Spleen (tissue), 11 donors: ENCODE data around the gene IDI2. TPM values are rescaled to one million over a fixed set of nuclear protein-coding genes. Genes with fewer than 3 reads are reported as not detected.

Experiments
- DNase-seq: peaks from one replicate; pipeline ENCODE4 v3.0.0-alpha.2; 2020
- H3K27ac ChIP-seq, 8 donors: fragments of 200-600 bp; sonication (generic) in 7 of 8; 1 replicate in 4 of 8; 2 replicates in 4 of 8; pipeline versions ENCODE4 v1.5.0 to v1.8.0; 2016 to 2021; ENCODE audit warnings: inconsistent platforms in 4 of 8, mild to moderate bottlenecking in 4 of 8, moderate library complexity in 1 of 8
- H3K27me3 ChIP-seq, 7 donors: fragments of 200-600 bp; sonication (generic) in 6 of 7; replicated peaks in 1 of 7; 1 replicate in 4 of 7; 2 replicates in 3 of 7; pipeline versions ENCODE4 v1.5.0 to v1.8.0; 2016 to 2021; ENCODE audit warnings: inconsistent platforms in 3 of 7, mild to moderate bottlenecking in 1 of 7
- H3K36me3 ChIP-seq, 6 donors: fragments of 200-600 bp; sonication (generic) in 5 of 6; 1 replicate in 4 of 6; 2 replicates in 2 of 6; pipeline versions ENCODE4 v1.5.0 to v1.8.0; 2016 to 2021; ENCODE audit warnings: inconsistent platforms in 2 of 6
- H3K4me1 ChIP-seq, 6 donors: fragments of 200-600 bp; sonication (generic) in 5 of 6; 1 replicate in 3 of 6; 2 replicates in 3 of 6; pipeline versions ENCODE4 v1.5.0 to v1.8.0; 2016 to 2021; ENCODE audit warnings: inconsistent platforms in 3 of 6
- H3K4me3 ChIP-seq, 8 donors: fragments of 200-600 bp; sonication (generic) in 7 of 8; 1 replicate in 4 of 8; 2 replicates in 4 of 8; pipeline versions ENCODE4 v1.5.0 to v1.8.0; 2016 to 2021; ENCODE audit warnings: inconsistent platforms in 4 of 8, mild to moderate bottlenecking in 4 of 8, moderate library complexity in 2 of 8
- H3K9me3 ChIP-seq, 8 donors: fragments of 200-600 bp; sonication (generic) in 7 of 8; 1 replicate in 4 of 8; 2 replicates in 4 of 8; pipeline versions ENCODE4 v1.5.0 to v1.8.0; 2016 to 2021; ENCODE audit warnings: inconsistent platforms in 4 of 8
- POLR2A ChIP-seq, 3 donors: fragments of 450-650 bp; IDR thresholded peaks; one replicate each; pipeline ENCODE4 v1.5.1; 2017; ENCODE audit warnings: antibody characterized with exemption in 3 of 3, mild to moderate bottlenecking in 1 of 3
- POLR2AphosphoS5 ChIP-seq, 3 donors: sonication (generic); formaldehyde crosslinking; IDR thresholded peaks; one replicate each; pipeline ENCODE4 v1.5.1; 2017; ENCODE audit warnings: antibody characterized with exemption in 3 of 3
- WGBS, 5 donors: extraction: QIAGEN DNeasy Blood & Tissue Kit in 3 of 5; methylation state at CpG; one replicate each; pipeline versions ENCODE4 v1.1.5 to v1.1.7; 2013 to 2018; 5-methylcytosine and 5-hydroxymethylcytosine counted together
- intact Hi-C: fragments of 100-400 bp; cut with DNase I; formaldehyde crosslinking; loops from one replicate; pipeline ENCODE4 v1.15.0; 2023; ENCODE audit warnings: low total_unique reads
- polyA plus RNA-seq, 3 donors: library from polyadenylated mRNA; stranded (reverse); fragments of 200-250 nt; gene quantifications; one replicate each; pipeline ENCODE4 v1.2.1, GENCODE V29; 2013
- total RNA-seq, 7 donors: library from RNA; depleted of rRNA in 3 of 7; stranded (reverse); fragments of >200 nt in 3 of 7; fragmentation: NEBNext Ultra II Directional in 4 of 7; extraction: Animal tissue kit (Norgen Biotek cat#: 25700) in 4 of 7; gene quantifications; one replicate each; pipeline versions ENCODE4 v1.1.0 to v1.2.1, GENCODE V29; 2016 to 2021
- TF ChIP-seq, protein P1 (sequence below), 11 experiments: fragments of 200-600 bp in 7 of 11; fragments of 450-650 bp in 4 of 11; sonication (generic) in 4 of 11; IDR thresholded peaks in 8 of 11; conservative IDR thresholded peaks in 3 of 11; 1 replicate in 7 of 11; 2 replicates in 4 of 11; pipeline versions ENCODE4 v1.4.0 to v1.8.0; 2016 to 2021; ENCODE audit warnings: antibody characterized with exemption in 11 of 11, inconsistent platforms in 4 of 11, mild to moderate bottlenecking in 1 of 11
- donor health status: healthy with polysubstance abuse.
- donor health status: DM: no; HTN: no; CAD: no; lungs with moderate emphysema.
- donor health status: DM: no; HTN: no; CAD: no.
- donor health status: Bipolar disorder and iron deficiency.
- donor health status: healthy.
- donor health status: DM: no; HTN: no; CAD: no.
- donor health status: DM: yes; HTN: yes; CAD: no.

IDI2 gene
- total and polyA plus RNA-seq, 10 donors = 0.06 to 0.09 TPM; not detected in 8

DNA sequence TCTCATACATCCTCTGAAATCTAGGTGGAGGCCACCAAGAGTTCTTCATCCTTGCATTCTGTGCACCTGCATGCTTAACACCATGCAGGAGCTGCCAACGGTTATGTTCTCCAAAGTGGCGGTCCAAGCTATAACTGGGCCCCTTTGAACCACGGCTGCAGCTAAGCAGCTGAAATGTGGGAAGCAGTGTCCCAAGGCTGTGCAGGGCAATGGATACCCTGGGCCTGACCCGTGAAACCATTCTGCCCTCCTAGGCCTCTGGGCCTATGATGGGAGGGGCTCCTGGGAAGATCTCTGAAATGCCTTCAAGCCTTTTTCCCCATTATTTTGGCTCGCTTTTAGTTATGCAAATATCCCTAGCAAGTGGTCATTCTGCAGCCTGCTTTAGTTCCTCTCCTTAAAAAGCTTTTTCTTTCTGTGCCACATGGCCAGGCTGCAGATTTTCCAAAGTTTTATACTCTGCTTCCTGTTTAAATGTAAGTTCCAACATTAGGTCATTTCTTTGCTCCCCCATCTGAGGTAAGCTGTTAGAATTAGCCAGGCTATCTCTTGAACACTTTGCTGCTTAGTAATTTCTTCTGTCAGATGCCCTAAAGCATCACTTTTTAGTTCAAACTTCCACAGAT is 45.1 kb downstream of the IDI2 start:
- TF ChIP-seq, protein P1, sequence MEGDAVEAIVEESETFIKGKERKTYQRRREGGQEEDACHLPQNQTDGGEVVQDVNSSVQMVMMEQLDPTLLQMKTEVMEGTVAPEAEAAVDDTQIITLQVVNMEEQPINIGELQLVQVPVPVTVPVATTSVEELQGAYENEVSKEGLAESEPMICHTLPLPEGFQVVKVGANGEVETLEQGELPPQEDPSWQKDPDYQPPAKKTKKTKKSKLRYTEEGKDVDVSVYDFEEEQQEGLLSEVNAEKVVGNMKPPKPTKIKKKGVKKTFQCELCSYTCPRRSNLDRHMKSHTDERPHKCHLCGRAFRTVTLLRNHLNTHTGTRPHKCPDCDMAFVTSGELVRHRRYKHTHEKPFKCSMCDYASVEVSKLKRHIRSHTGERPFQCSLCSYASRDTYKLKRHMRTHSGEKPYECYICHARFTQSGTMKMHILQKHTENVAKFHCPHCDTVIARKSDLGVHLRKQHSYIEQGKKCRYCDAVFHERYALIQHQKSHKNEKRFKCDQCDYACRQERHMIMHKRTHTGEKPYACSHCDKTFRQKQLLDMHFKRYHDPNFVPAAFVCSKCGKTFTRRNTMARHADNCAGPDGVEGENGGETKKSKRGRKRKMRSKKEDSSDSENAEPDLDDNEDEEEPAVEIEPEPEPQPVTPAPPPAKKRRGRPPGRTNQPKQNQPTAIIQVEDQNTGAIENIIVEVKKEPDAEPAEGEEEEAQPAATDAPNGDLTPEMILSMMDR (IDR thresholded peaks at IDR 0.05 in 8 of 11, conservative IDR thresholded peaks at IDR 0.05 in 3 of 11) = no peak
- TF ChIP-seq POLR2AphosphoS5 (IDR thresholded peaks at IDR 0.05) = no peak
- Histone ChIP-seq H3K27me3 (no peaks in the 10 kb centered on the region), H3K4me1 (no peaks in the 10 kb centered on the region), H3K27ac (no peak overlapping the region), H3K36me3 (peaks cover 0 to 10% (median 0%) of the 10 kb centered on the region in 6 donors), H3K4me3 (no peak overlapping the region), H3K9me3 (peaks cover 0 to 43% (median 39%) of the 10 kb centered on the region in 8 donors)
- DNase-seq = no peak
- intact Hi-C loops = no loop called here
- 95 to 98% (median 96%) methylated on average over 5 of the region's 5 CpGs for WGBS, 5 donors

DNA sequence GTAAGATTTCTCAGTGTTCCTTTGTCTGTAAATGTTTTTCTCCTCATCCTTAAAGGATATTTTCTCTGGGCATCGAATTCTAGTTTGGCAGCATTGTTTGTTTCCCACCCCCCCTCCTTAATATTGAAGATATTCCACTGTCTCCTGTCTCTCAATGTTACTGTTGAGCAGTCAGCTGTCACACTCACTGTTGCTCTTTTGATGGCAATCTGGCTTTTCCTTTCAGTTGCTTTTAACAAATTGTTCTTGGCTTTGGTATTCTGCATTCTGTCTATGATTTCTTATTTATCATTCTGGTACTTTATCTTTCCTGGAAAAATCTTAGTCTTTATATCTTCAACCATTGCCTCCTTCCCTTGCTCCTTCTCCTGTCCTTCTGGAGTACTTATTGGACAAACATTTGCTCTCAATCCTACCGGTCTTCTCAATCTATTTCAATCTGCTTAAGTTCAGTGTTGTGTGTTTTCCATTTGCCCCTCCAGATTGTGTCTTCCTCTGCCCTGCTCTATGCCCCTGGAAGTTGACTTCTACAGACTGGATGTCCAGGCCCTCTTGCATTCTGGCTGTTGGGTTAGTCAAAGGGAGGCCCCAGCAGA is 46.7 kb downstream of the IDI2 start:
- H3K36me3 ChIP-seq = peaks cover 0 to 10% (median 0%) of the 10 kb centered on the region in 6 donors
- TF ChIP-seq POLR2AphosphoS5 (IDR thresholded peaks at IDR 0.05) (no peak), POLR2A (IDR thresholded peaks at IDR 0.05) (no peak)
- TF ChIP-seq, protein P1 (IDR thresholded peaks at IDR 0.05 in 8 of 11, conservative IDR thresholded peaks at IDR 0.05 in 3 of 11) = no peak
- no peaks in the 10 kb centered on the region for H3K27me3 ChIP-seq
- peaks cover 0 to 43% (median 39%) of the 10 kb centered on the region in 8 donors for H3K9me3 ChIP-seq
- no peaks in the 10 kb centered on the region for H3K4me1 ChIP-seq
- no peak overlapping the region for H3K27ac ChIP-seq
- intact Hi-C loops = no loop called here
- WGBS, 5 donors = 82 to 100% (median 93%) methylated on average over 2 of the region's 2 CpGs
- no peak overlapping the region for H3K4me3 ChIP-seq
- no peak for DNase-seq

DNA sequence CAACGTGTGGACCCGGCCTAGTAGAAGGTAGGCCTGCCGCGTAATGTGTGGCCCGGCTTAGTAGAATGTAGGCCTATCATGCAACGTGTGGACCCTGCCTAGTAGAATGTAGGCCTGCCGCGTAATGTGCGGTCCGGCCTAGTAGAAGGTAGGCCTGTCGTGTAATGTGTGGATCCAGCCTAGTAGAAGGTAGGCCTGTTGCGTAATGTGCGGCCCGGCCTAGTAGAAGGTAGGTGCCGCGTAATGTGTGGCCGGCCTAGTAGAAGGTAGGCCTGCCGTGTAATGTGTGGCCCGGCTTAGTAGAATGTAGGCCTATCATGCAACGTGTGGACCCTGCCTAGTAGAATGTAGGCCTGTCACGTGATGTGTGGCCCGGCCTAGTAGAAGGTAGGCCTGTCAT is 49.3 kb downstream of the IDI2 start:
- peaks cover 0 to 4% (median 0%) of the 10 kb centered on the region in 6 donors for H3K4me1 ChIP-seq
- peaks cover 0 to 10% (median 0%) of the 10 kb centered on the region in 6 donors for H3K36me3 ChIP-seq
- H3K4me3 ChIP-seq = no peak overlapping the region
- H3K27me3 ChIP-seq = no peaks in the 10 kb centered on the region
- no peak for DNase-seq
- intact Hi-C loops = no loop called here
- WGBS, 5 donors = 90 to 95% (median 94%) methylated on average over 22 of the region's 22 CpGs
- TF ChIP-seq, protein P1 (IDR thresholded peaks at IDR 0.05 in 8 of 11, conservative IDR thresholded peaks at IDR 0.05 in 3 of 11) = no peak
- TF ChIP-seq POLR2AphosphoS5 (IDR thresholded peaks at IDR 0.05) (no peak), POLR2A (IDR thresholded peaks at IDR 0.05) (no peak)
- peaks cover 0 to 45% (median 38%) of the 10 kb centered on the region in 8 donors for H3K9me3 ChIP-seq
- no peak overlapping the region for H3K27ac ChIP-seq

DNA sequence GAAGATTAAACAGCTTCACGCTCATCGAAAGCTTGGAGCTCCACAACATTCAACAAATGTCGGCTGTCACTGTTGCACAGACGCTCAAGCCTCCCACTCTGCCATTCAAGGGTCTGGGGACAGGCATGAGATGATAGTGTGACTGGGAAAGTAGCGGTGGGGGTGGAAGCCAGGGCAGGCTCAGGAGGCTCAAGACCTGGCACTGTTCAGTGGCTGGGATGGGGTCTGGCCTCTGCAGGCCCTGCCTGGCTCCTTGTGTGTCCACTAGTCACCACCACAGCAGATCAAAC is 50.9 kb downstream of the IDI2 start:
- 90 to 99% (median 97%) methylated on average over 5 of the region's 5 CpGs for WGBS, 5 donors
- Histone ChIP-seq H3K9me3 (peaks cover 0 to 29% (median 22%) of the 10 kb centered on the region in 8 donors), H3K27me3 (no peaks in the 10 kb centered on the region), H3K27ac (no peak overlapping the region), H3K4me1 (peaks cover 0 to 16% (median 3%) of the 10 kb centered on the region in 6 donors), H3K4me3 (no peak overlapping the region), H3K36me3 (peaks cover 0 to under 1% (median 0%) of the 10 kb centered on the region in 6 donors)
- no peak for DNase-seq
- intact Hi-C loops = no loop called here
- TF ChIP-seq POLR2AphosphoS5 (IDR thresholded peaks at IDR 0.05) (no peak), POLR2A (IDR thresholded peaks at IDR 0.05) (no peak)
- TF ChIP-seq, protein P1 (IDR thresholded peaks at IDR 0.05 in 8 of 11, conservative IDR thresholded peaks at IDR 0.05 in 3 of 11) = no peak
